K562 (cell line): Measurements from ENCODE around the gene NACA. TPM values are rescaled to one million over a fixed set of nuclear protein-coding genes. Genes with fewer than 3 reads are reported as not detected.
A peak's percentile ranks its signal among the peaks of the same experiment; 100 is the strongest.

ENCODE experiments used
- BACH1 ChIP-seq: fragments of 200-800 bp; sonication (Bioruptor generic); IDR thresholded peaks from 2 replicates; pipeline ENCODE4 v1.6.1; 2016; ENCODE audit warnings: missing genetic modification characterization, missing compliant biosample characterization
- CBX3 ChIP-seq, 2 experiments: IDR thresholded peaks; 1 replicate in 1 of 2; 2 replicates in 1 of 2; pipeline ENCODE4 v1.6.1; 2012; ENCODE audit warnings: inconsistent platforms in 2 of 2, low read length in 2 of 2, borderline replicate concordance in 1 of 2, control low read depth in 1 of 2
- EGR1 ChIP-seq: fragments of 450-650 bp; conservative IDR thresholded peaks from 2 replicates; pipeline ENCODE4 v1.6.1; 2017; ENCODE audit warnings: mild to moderate bottlenecking
- EWSR1 ChIP-seq: fragments of 450-650 bp; IDR thresholded peaks from 2 replicates; pipeline ENCODE4 v1.6.1; 2018; ENCODE audit warnings: borderline replicate concordance, mild to moderate bottlenecking, low read depth, moderate library complexity; ENCODE audit not compliant: partially characterized antibody
- FIP1L1 ChIP-seq: fragments of 200-400 bp; formaldehyde crosslinking; IDR thresholded peaks from 2 replicates; pipeline ENCODE4 v1.6.1; 2018; ENCODE audit warnings: mild to moderate bottlenecking, low read depth, low read length; ENCODE audit not compliant: poor library complexity, severe bottlenecking
- GTF2F1 ChIP-seq: IDR thresholded peaks from 2 replicates; pipeline ENCODE4 v1.6.1; 2011; ENCODE audit warnings: low read depth, low read length, improper control_type of control experiment
- HDAC6 ChIP-seq: IDR thresholded peaks from 2 replicates; pipeline ENCODE4 v1.6.1; 2012; ENCODE audit warnings: low read depth, mild to moderate bottlenecking, control low read depth, inconsistent platforms, low read length, moderate library complexity
- HMG20A ChIP-seq: fragments of 450-650 bp; formaldehyde crosslinking; conservative IDR thresholded peaks from 2 replicates; pipeline ENCODE4 v1.4.0; 2020; ENCODE audit warnings: mild to moderate bottlenecking, mixed read lengths
- HSF4 ChIP-seq: fragments of 250-450 bp; sonication (Bioruptor Pico); IDR thresholded peaks from 2 replicates; pipeline ENCODE4 v2.1.2; 2022; ENCODE audit warnings: mild to moderate bottlenecking, moderate library complexity, borderline replicate concordance
- MCM2 ChIP-seq: fragments of 450-650 bp; IDR thresholded peaks from 2 replicates; pipeline ENCODE4 v1.6.1; 2017; ENCODE audit warnings: low read depth, mild to moderate bottlenecking
- NELFE ChIP-seq: IDR thresholded peaks from 2 replicates; pipeline ENCODE4 v1.6.1; 2011; ENCODE audit warnings: mild to moderate bottlenecking; ENCODE audit not compliant: insufficient read depth, insufficient read length
- NEUROD1 ChIP-seq: fragments of 150-350 bp; IDR thresholded peaks from 2 replicates; pipeline ENCODE4 v1.6.1; 2014; ENCODE audit warnings: borderline replicate concordance, low read length, low read depth; ENCODE audit not compliant: partially characterized antibody
- PCBP1 ChIP-seq: fragments of 200-400 bp; formaldehyde crosslinking; IDR thresholded peaks from 2 replicates; pipeline ENCODE4 v1.6.1; 2018; ENCODE audit warnings: mild to moderate bottlenecking, low read depth, low read length; ENCODE audit not compliant: poor library complexity, severe bottlenecking
- PPARD ChIP-seq: fragments of 250-450 bp; sonication (Bioruptor Pico); IDR thresholded peaks from 2 replicates; pipeline ENCODE4 v1.8.0; 2022; ENCODE audit warnings: inconsistent platforms, mild to moderate bottlenecking, moderate library complexity
- RFX5 ChIP-seq: IDR thresholded peaks from 2 replicates; pipeline ENCODE4 v1.6.1; 2011; ENCODE audit warnings: low read depth, mild to moderate bottlenecking, improper control_type of control experiment, low read length
- TBP ChIP-seq: optimal IDR thresholded peaks from 2 replicates; pipeline ENCODE3; 2011; ENCODE audit warnings: low read depth, low read length, improper control_type of control experiment
- TCF3 ChIP-seq: sonication (generic); formaldehyde crosslinking; IDR thresholded peaks from 2 replicates; pipeline ENCODE4 v1.4.0; 2020; ENCODE audit warnings: mild to moderate bottlenecking, missing genetic modification reagents
- TCF7 ChIP-seq: sonication (generic); IDR thresholded peaks from 2 replicates; pipeline ENCODE4 v1.6.1; 2016; ENCODE audit warnings: antibody characterized with exemption, borderline replicate concordance
- TEAD2 ChIP-seq: fragments of 450-650 bp; IDR thresholded peaks from 2 replicates; pipeline ENCODE4 v1.6.1; 2016; ENCODE audit warnings: missing genetic modification characterization, control low read depth, missing compliant biosample characterization
- TRIM24 ChIP-seq, 2 experiments: fragments of 450-650 bp; IDR thresholded peaks; 2 replicates each; pipeline ENCODE4 v1.6.1; 2016
- ZNF217 ChIP-seq: sonication (generic); formaldehyde crosslinking; IDR thresholded peaks from 2 replicates; pipeline ENCODE4 v1.8.0; 2022; ENCODE audit warnings: mild to moderate bottlenecking, missing genetic modification reagents
- ZNF239 ChIP-seq: fragments of 250-450 bp; sonication (Bioruptor Pico); IDR thresholded peaks from 2 replicates; pipeline ENCODE4 v1.4.0; 2020; ENCODE audit warnings: mild to moderate bottlenecking
- ZNF3 ChIP-seq: fragments of 250-450 bp; sonication (Bioruptor Pico); IDR thresholded peaks from 2 replicates; pipeline ENCODE4 v1.5.0; 2021; ENCODE audit warnings: mild to moderate bottlenecking, moderate library complexity
- ZNF436 ChIP-seq: fragments of 250-450, 450-650 bp; sonication (Bioruptor Pico); formaldehyde crosslinking; IDR thresholded peaks from 2 replicates; pipeline ENCODE4 v1.7.0; 2020; ENCODE audit warnings: mild to moderate bottlenecking
- ZZZ3 ChIP-seq: fragments of 450-650 bp; IDR thresholded peaks from 2 replicates; pipeline ENCODE4 v1.6.1; 2016; ENCODE audit warnings: antibody characterized with exemption, mild to moderate bottlenecking, moderate library complexity
- polyA plus RNA-seq, 8 experiments: library from polyadenylated mRNA; depleted of rRNA in 4 of 8; stranded (reverse) in 5 of 8; unstranded in 3 of 8; fragments of >200 nt; fragmentation: Nextera tagmentation in 2 of 8; fragmentation: Illumina TruSeq in 1 of 8; extraction: Ambion mirVana in 2 of 8; extraction: Trizol in 1 of 8; gene quantifications; 2 replicates each; pipeline versions ENCODE4 v1.2.1 to v1.2.3, GENCODE V29; 2011 to 2014; ENCODE audit warnings: inconsistent platforms in 1 of 8, missing spikeins in 1 of 8
- total RNA-seq, 7 experiments: library from RNA; depleted of rRNA in 6 of 7; stranded (reverse); fragments of >200 nt in 6 of 7; fragmentation: Illumina TruSeq in 2 of 7; extraction: Trizol in 2 of 7; gene quantifications; 2 replicates each; pipeline versions ENCODE4 v1.2.1 to v1.2.3, GENCODE V29; 2011 to 2021; ENCODE audit warnings: low replicate concordance in 1 of 7
- TF ChIP-seq, protein P1 (sequence below): sonication (generic); formaldehyde crosslinking; IDR thresholded peaks from 2 replicates; pipeline ENCODE4 v1.8.0; 2022; ENCODE audit warnings: mild to moderate bottlenecking, missing genetic modification reagents
- TF ChIP-seq, protein P2 (sequence below): sonication (generic); formaldehyde crosslinking; IDR thresholded peaks from 2 replicates; pipeline ENCODE4 v1.8.0; 2023; ENCODE audit warnings: mild to moderate bottlenecking, missing genetic modification reagents
- TF ChIP-seq, protein P3 (sequence below): sonication (generic); formaldehyde crosslinking; IDR thresholded peaks from 2 replicates; pipeline ENCODE4 v1.5.0; 2020; ENCODE audit warnings: missing genetic modification reagents

Gene NACA
- total and polyA plus RNA-seq, 9 of the 15 experiments (the other 6 are each of a cell fraction or from before 2014, with no cell fraction given) = 1,030 to 2,416 (median 1,645) TPM

DNA sequence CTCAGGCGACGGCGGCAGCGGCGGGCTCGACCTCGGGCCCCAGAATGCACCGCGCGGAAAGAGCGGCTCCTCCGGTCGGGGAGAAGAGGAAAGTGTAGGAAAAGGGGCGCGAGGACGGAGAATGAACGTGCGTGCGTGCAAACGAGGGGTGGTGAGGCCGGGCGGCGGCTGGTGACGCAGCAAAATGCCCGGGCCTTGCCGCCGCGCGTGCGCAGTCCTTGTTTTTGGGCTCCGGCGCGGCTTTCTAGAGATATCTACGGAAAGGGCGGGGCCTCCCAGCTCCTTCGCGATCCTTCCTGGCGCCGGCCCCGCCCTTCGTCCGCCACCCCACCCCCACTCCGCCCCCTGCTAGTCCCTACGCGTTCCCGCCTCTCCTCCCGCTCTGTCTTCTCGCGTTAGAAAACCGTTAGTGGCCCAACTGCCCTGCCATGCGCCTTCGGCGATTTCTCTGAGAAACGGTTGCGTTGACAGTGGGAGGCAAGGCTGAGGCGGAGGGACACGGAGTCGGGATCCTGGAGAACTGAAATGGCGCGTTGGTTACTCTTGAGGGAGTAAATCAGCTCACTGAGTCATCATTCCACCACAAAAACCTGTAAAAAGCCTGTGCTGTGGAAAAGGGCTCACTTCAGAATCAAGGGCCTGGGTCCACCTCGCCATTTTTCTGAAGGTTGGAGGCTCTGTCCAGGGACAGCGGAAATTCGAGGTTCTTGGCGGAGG, 36.8 kb downstream of the NACA start, which contains the start of gene PTGES3 (continued):
- TF ChIP-seq GTF2F1 (no peak), MCM2 (no peak), EGR1 (peak; percentile 87), PCBP1 (peak; percentile 70), TRIM24 (IDR thresholded peaks at IDR 0.05) (peak; percentile 30 to 49; a peak in 2 of 4 replicates), TCF7 (0 out of 2 replicates have a peak, but pooled peaks have one; percentile 45), HDAC6 (no peak), ZNF217 (CRISPR knock-in tag) (no peak), ZZZ3 (peak; percentile 58; the same call in 1 of the 2 replicates), TCF3 (CRISPR knock-in tag) (no peak; the same call in 1 of the 2 replicates), NELFE (peak; percentile 25), ZNF3 (CRISPR knock-in tag) (0 out of 2 replicates have a peak, but pooled peaks have one; percentile 41), RFX5 (no peak), BACH1 (tag) (peak; percentile 84), CBX3 (IDR thresholded peaks at IDR 0.05; ENCODE audit: borderline replicate concordance in 1 of 2, low read length in 2 of 2) (peak in 1 of 2 experiments; percentile 37; a peak in 2 of 3 replicates), PPARD (CRISPR knock-in tag) (no peak), TEAD2 (tag) (no peak), TBP (peak; percentile 91), ZNF239 (CRISPR knock-in tag) (0 out of 2 replicates have a peak, but pooled peaks have one; percentile 22), HMG20A (no peak), EWSR1 (no peak), ZNF436 (CRISPR knock-in tag) (no peak), FIP1L1 (no peak), NEUROD1 (peak; percentile 70), HSF4 (CRISPR knock-in tag) (no peak)
- TF ChIP-seq, protein P1, sequence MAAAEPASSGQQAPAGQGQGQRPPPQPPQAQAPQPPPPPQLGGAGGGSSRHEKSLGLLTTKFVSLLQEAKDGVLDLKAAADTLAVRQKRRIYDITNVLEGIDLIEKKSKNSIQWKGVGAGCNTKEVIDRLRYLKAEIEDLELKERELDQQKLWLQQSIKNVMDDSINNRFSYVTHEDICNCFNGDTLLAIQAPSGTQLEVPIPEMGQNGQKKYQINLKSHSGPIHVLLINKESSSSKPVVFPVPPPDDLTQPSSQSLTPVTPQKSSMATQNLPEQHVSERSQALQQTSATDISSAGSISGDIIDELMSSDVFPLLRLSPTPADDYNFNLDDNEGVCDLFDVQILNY (CRISPR knock-in tag) = peak; percentile 64; the same call in 1 of the 2 replicates
- TF ChIP-seq, protein P2, sequence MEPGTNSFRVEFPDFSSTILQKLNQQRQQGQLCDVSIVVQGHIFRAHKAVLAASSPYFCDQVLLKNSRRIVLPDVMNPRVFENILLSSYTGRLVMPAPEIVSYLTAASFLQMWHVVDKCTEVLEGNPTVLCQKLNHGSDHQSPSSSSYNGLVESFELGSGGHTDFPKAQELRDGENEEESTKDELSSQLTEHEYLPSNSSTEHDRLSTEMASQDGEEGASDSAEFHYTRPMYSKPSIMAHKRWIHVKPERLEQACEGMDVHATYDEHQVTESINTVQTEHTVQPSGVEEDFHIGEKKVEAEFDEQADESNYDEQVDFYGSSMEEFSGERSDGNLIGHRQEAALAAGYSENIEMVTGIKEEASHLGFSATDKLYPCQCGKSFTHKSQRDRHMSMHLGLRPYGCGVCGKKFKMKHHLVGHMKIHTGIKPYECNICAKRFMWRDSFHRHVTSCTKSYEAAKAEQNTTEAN (CRISPR knock-in tag) = 0 out of 2 replicates have a peak, but pooled peaks have one; percentile 24
- TF ChIP-seq, protein P3, sequence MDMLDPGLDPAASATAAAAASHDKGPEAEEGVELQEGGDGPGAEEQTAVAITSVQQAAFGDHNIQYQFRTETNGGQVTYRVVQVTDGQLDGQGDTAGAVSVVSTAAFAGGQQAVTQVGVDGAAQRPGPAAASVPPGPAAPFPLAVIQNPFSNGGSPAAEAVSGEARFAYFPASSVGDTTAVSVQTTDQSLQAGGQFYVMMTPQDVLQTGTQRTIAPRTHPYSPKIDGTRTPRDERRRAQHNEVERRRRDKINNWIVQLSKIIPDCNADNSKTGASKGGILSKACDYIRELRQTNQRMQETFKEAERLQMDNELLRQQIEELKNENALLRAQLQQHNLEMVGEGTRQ (CRISPR knock-in tag) = no peak
